Testis (tissue), 3 donors: ENCODE results near the gene PDS5B. TPM values are rescaled to one million over a fixed set of nuclear protein-coding genes. Genes with fewer than 3 reads are reported as not detected.

Experiments used
- DNase-seq: peaks from one replicate; pipeline ENCODE4 v3.0.0-alpha.2; 2019
- H3K27ac ChIP-seq, 2 donors: fragments of 200-600 bp; sonication (generic); one replicate each; pipeline ENCODE4 v1.5.1; 2019
- H3K27me3 ChIP-seq: fragments of 200-600 bp; sonication (generic); one replicate; pipeline ENCODE4 v1.5.1; 2019
- H3K36me3 ChIP-seq: fragments of 200-600 bp; sonication (generic); one replicate; pipeline ENCODE4 v1.5.1; 2017; ENCODE audit warnings: low read depth; ENCODE audit errors: missing control alignments
- H3K4me1 ChIP-seq: fragments of 200-600 bp; sonication (generic); one replicate; pipeline ENCODE4 v1.5.1; 2019
- H3K4me3 ChIP-seq, 2 donors: fragments of 200-600 bp; sonication (generic); one replicate each; pipeline ENCODE4 v1.5.1; 2017 to 2019
- H3K9me3 ChIP-seq: fragments of 200-600 bp; sonication (generic); one replicate; pipeline ENCODE4 v1.5.1; 2017
- CTCF ChIP-seq, 3 experiments: fragments of 450-650 bp in 2 of 3; fragments of 200-600 bp in 1 of 3; sonication (generic) in 1 of 3; IDR thresholded peaks; one replicate each; pipeline ENCODE4 v1.5.1; 2016 to 2019; ENCODE audit warnings: antibody characterized with exemption in 3 of 3, mild to moderate bottlenecking in 2 of 3, moderate library complexity in 1 of 3
- POLR2A ChIP-seq: fragments of 450-650 bp; IDR thresholded peaks from one replicate; pipeline ENCODE4 v1.6.1; 2017; ENCODE audit warnings: antibody characterized with exemption, mild to moderate bottlenecking, moderate library complexity
- WGBS, 2 donors: methylation state at CpG; one replicate each; pipeline ENCODE4 v1.1.5; 2018; 5-methylcytosine and 5-hydroxymethylcytosine counted together
- intact Hi-C: fragments of 100-400 bp; cut with DNase I; formaldehyde crosslinking; loops from one replicate; pipeline ENCODE4 v1.15.1; 2023; ENCODE audit warnings: low total_unique reads
- polyA plus RNA-seq: library from polyadenylated mRNA; stranded (reverse); fragments of 350-450 nt; fragmentation: Illumina TruSeq; extraction: RNeasy Lipid Tissue Mini Kit (QIAGEN cat#74804); gene quantifications from one replicate; pipeline ENCODE4 v1.2.3, GENCODE V29; 2014; ENCODE audit warnings: low read depth, low replicate concordance; ENCODE audit not compliant: insufficient read depth
- total RNA-seq, 2 donors: library from RNA; depleted of rRNA; stranded (reverse); fragments of >200 nt; gene quantifications; one replicate each; pipeline ENCODE4 v1.2.3, GENCODE V29; 2016

PDS5B gene
- total and polyA plus RNA-seq, 3 donors from 2014 or later, result 19.0 to 52.4 (median 46.3) TPM

- no peaks in the 10 kb centered on the region for H3K4me1 ChIP-seq
- intact Hi-C loops, result no loop called here
- DNase-seq, result no peak
- TF ChIP-seq POLR2A (no peak), CTCF (IDR thresholded peaks at IDR 0.05) (no peak)
- 77 to 83% methylated on average over 2 of the region's 2 CpGs for WGBS, 2 donors
- H3K4me3 ChIP-seq, result no peak overlapping the region
- no peaks in the 10 kb centered on the region for H3K9me3 ChIP-seq
- no peak overlapping the region for H3K27ac ChIP-seq
- H3K36me3 ChIP-seq, result no peaks in the 10 kb centered on the region
- H3K27me3 ChIP-seq, result no peaks in the 10 kb centered on the region
Measured at GRCh38 chr13:32629313-32629712, 43.1 kb downstream of the PDS5B start.

- Histone ChIP-seq H3K4me1 (no peaks in the 10 kb centered on the region), H3K4me3 (no peak overlapping the region), H3K9me3 (no peaks in the 10 kb centered on the region), H3K27ac (no peak overlapping the region), H3K27me3 (no peaks in the 10 kb centered on the region), H3K36me3 (no peaks in the 10 kb centered on the region)
- intact Hi-C loops, result loop anchor here (5.0 kb wide), 1 partner anchor 33 kb away; no protein-coding TSS in a partner anchor
- 82 to 87% methylated on average over 1 of the region's 1 CpG for WGBS, 2 donors
- TF ChIP-seq POLR2A (no peak), CTCF (IDR thresholded peaks at IDR 0.05) (no peak)
- no peak for DNase-seq
Measured at GRCh38 chr13:32629866-32630265, 43.6 kb downstream of the PDS5B start.

GRCh38 chr13:32632343-32632909, 46.2 kb downstream of the PDS5B start:
- H3K4me1 ChIP-seq, result no peaks in the 10 kb centered on the region
- DNase-seq, result no peak
- WGBS, 2 donors, result 90 to 100% methylated on average over 3 of the region's 3 CpGs
- H3K36me3 ChIP-seq, result no peaks in the 10 kb centered on the region
- H3K27ac ChIP-seq, result no peak overlapping the region
- no peak for TF ChIP-seq CTCF (IDR thresholded peaks at IDR 0.05)
- no peak for TF ChIP-seq POLR2A
- intact Hi-C loops, result loop anchor here (5.0 kb wide), 1 partner anchor 35 kb away; no protein-coding TSS in a partner anchor
- no peak overlapping the region for H3K4me3 ChIP-seq
- H3K27me3 ChIP-seq, result no peaks in the 10 kb centered on the region
- no peaks in the 10 kb centered on the region for H3K9me3 ChIP-seq

GRCh38 chr13:32636711-32637110, 50.5 kb downstream of the PDS5B start:
- H3K27ac ChIP-seq, result no peak overlapping the region
- intact Hi-C loops, result no loop called here
- 78 to 90% methylated on average over 1 of the region's 1 CpG for WGBS, 2 donors
- no peaks in the 10 kb centered on the region for H3K9me3 ChIP-seq
- H3K4me1 ChIP-seq, result no peaks in the 10 kb centered on the region
- no peaks in the 10 kb centered on the region for H3K27me3 ChIP-seq
- no peak overlapping the region for H3K4me3 ChIP-seq
- no peaks in the 10 kb centered on the region for H3K36me3 ChIP-seq
- TF ChIP-seq POLR2A (no peak), CTCF (IDR thresholded peaks at IDR 0.05) (no peak)
- no peak for DNase-seq

- Histone ChIP-seq H3K27me3 (no peaks in the 10 kb centered on the region), H3K4me1 (no peaks in the 10 kb centered on the region), H3K36me3 (no peaks in the 10 kb centered on the region), H3K9me3 (no peaks in the 10 kb centered on the region), H3K27ac (no peak overlapping the region), H3K4me3 (no peak overlapping the region)
- DNase-seq, result no peak
- no peak for TF ChIP-seq CTCF (IDR thresholded peaks at IDR 0.05)
- TF ChIP-seq POLR2A, result no peak
- intact Hi-C loops, result no loop called here
- WGBS, 2 donors, result 81 to 82% methylated on average over 9 of the region's 9 CpGs
Measured at GRCh38 chr13:32638739-32639138, 52.5 kb downstream of the PDS5B start.
